Loucy (cell line): Measurements from ENCODE around the gene CEP131.

ENCODE experiments used
- H2AFZ ChIP-seq: fragments of 200-600 bp; sonication (generic); 2 replicates; pipeline ENCODE4 v1.6.0; 2016; ENCODE audit warnings: antibody characterized with exemption, mild to moderate bottlenecking, low read length, moderate library complexity
- H3F3A ChIP-seq: fragments of 200-600 bp; 2 replicates; pipeline ENCODE4 v1.6.0; 2016; ENCODE audit warnings: antibody characterized with exemption, low read depth, mild to moderate bottlenecking
- H3K27me3 ChIP-seq: fragments of 200-600 bp; sonication (generic); 2 replicates; pipeline ENCODE4 v1.6.1; 2014; ENCODE audit warnings: low read length, mild to moderate bottlenecking; ENCODE audit not compliant: insufficient read depth, poor library complexity, severe bottlenecking
- H3K36me3 ChIP-seq: fragments of 200-600 bp; sonication (generic); 2 replicates; pipeline ENCODE4 v1.6.1; 2016; ENCODE audit warnings: low read length; ENCODE audit not compliant: insufficient read depth
- H3K4me1 ChIP-seq: fragments of 200-600 bp; sonication (generic); 2 replicates; pipeline ENCODE4 v1.5.1; 2014; ENCODE audit warnings: low read length, mild to moderate bottlenecking; ENCODE audit not compliant: insufficient read depth, poor library complexity, severe bottlenecking
- H3K4me2 ChIP-seq: fragments of 200-600 bp; sonication (generic); 2 replicates; pipeline ENCODE4 v1.6.0; 2014; ENCODE audit warnings: antibody characterized with exemption, low read length, low read depth, mild to moderate bottlenecking; ENCODE audit not compliant: poor library complexity, severe bottlenecking
- H3K4me3 ChIP-seq: fragments of 200-600 bp; sonication (generic); 2 replicates; pipeline ENCODE4 v1.5.1; 2014; ENCODE audit warnings: low read length, mild to moderate bottlenecking, mixed read lengths; ENCODE audit not compliant: poor library complexity, severe bottlenecking
- H3K79me2 ChIP-seq: fragments of 200-600 bp; sonication (generic); 2 replicates; pipeline ENCODE4 v1.6.1; 2014; ENCODE audit warnings: low read length; ENCODE audit not compliant: insufficient read depth
- H3K9ac ChIP-seq: fragments of 200-600 bp; sonication (generic); 2 replicates; pipeline ENCODE4 v1.6.0; 2014; ENCODE audit warnings: mild to moderate bottlenecking, low read depth, low read length, moderate library complexity; ENCODE audit not compliant: poor library complexity, severe bottlenecking
- H3K9me2 ChIP-seq: fragments of 200-600 bp; sonication (generic); replicated peaks from 2 replicates; pipeline ENCODE4 v1.6.1; 2016; ENCODE audit warnings: low read depth, low read length, mixed read lengths
- H3K9me3 ChIP-seq: fragments of 200-600 bp; sonication (generic); 2 replicates; pipeline ENCODE4 v1.6.1; 2014; ENCODE audit warnings: mild to moderate bottlenecking, antibody characterized with exemption, low read length, low read depth; ENCODE audit not compliant: insufficient read depth
- H4K20me1 ChIP-seq: fragments of 200-600 bp; sonication (generic); 2 replicates; pipeline ENCODE4 v1.6.0; 2014; ENCODE audit warnings: antibody characterized with exemption, low read length, mild to moderate bottlenecking; ENCODE audit not compliant: insufficient read depth, poor library complexity, severe bottlenecking
- CTCF ChIP-seq: fragments of 200-600 bp; sonication (generic); conservative IDR thresholded peaks from 2 replicates; pipeline ENCODE4 v1.5.1; 2014; ENCODE audit warnings: mild to moderate bottlenecking, antibody characterized with exemption, low read length
- EZH2phosphoT487 ChIP-seq: fragments of 200-600 bp; IDR thresholded peaks from 2 replicates; pipeline ENCODE4 v1.6.1; 2018; ENCODE audit warnings: antibody characterized with exemption, mild to moderate bottlenecking, moderate library complexity, borderline replicate concordance

The CEP131 gene

GRCh38 chr17:81167194-81167524, 55.6 kb downstream of the CEP131 start:
- TF ChIP-seq CTCF (no peak), EZH2phosphoT487 (no peak)
- H3K79me2 ChIP-seq = no peaks in the 10 kb centered on the region
- no peaks in the 10 kb centered on the region for H3K27me3 ChIP-seq
- no peaks in the 10 kb centered on the region for H3K4me1 ChIP-seq
- no peaks in the 10 kb centered on the region for H4K20me1 ChIP-seq
- H3K4me2 ChIP-seq = no peak overlapping the region
- no peaks in the 10 kb centered on the region for H3K9me2 ChIP-seq
- H3K36me3 ChIP-seq = no peaks in the 10 kb centered on the region
- H2AFZ ChIP-seq = no peak overlapping the region
- H3K9ac ChIP-seq = no peak overlapping the region
- H3F3A ChIP-seq = no peaks in the 10 kb centered on the region
- H3K9me3 ChIP-seq = no peaks in the 10 kb centered on the region
- no peak overlapping the region for H3K4me3 ChIP-seq

GRCh38 chr17:81166033-81166492, 56.7 kb downstream of the CEP131 start, which contains the start of gene AATK:
Gene AATK (minus strand): TSS chr17:81166221. CDS start chr17:81165992, 229 bp downstream.
- Histone ChIP-seq H3K9me3 (no peaks in the 10 kb centered on the region), H4K20me1 (no peaks in the 10 kb centered on the region), H3K4me1 (no peaks in the 10 kb centered on the region), H3K4me2 (no peak within 1 kb of the TSS), H3K9ac (no peak within 1 kb of the TSS), H3K27me3 (no peaks in the 10 kb centered on the region), H3K4me3 (no peak within 1 kb of the TSS), H2AFZ (no peak within 1 kb of the TSS), H3F3A (no peaks in the 10 kb centered on the region), H3K36me3 (no peaks in the 10 kb centered on the region), H3K9me2 (no peaks in the 10 kb centered on the region), H3K79me2 (no peaks in the 10 kb centered on the region)
- TF ChIP-seq CTCF (no peak), EZH2phosphoT487 (no peak)

- Histone ChIP-seq H3K9me2 (no peaks in the 10 kb centered on the region), H3K9ac (no peak within 1 kb of the TSS), H3K4me3 (no peak within 1 kb of the TSS), H3K4me1 (no peaks in the 10 kb centered on the region), H3K27me3 (no peaks in the 10 kb centered on the region), H4K20me1 (no peaks in the 10 kb centered on the region), H3F3A (no peaks in the 10 kb centered on the region), H3K4me2 (no peak within 1 kb of the TSS), H3K9me3 (no peaks in the 10 kb centered on the region), H3K79me2 (no peaks in the 10 kb centered on the region), H3K36me3 (no peaks in the 10 kb centered on the region), H2AFZ (no peak within 1 kb of the TSS)
- no peak for TF ChIP-seq EZH2phosphoT487
- TF ChIP-seq CTCF = no peak
Observed at GRCh38 chr17:81165246-81166032, 57.3 kb downstream of the CEP131 start, which contains the start of gene PVALEF. Gene PVALEF (plus strand): TSS chr17:81165507. CDS start chr17:81181227, 15,720 bp downstream.
